ENCODE results near the gene TECPR1.

The TECPR1 gene

DNA sequence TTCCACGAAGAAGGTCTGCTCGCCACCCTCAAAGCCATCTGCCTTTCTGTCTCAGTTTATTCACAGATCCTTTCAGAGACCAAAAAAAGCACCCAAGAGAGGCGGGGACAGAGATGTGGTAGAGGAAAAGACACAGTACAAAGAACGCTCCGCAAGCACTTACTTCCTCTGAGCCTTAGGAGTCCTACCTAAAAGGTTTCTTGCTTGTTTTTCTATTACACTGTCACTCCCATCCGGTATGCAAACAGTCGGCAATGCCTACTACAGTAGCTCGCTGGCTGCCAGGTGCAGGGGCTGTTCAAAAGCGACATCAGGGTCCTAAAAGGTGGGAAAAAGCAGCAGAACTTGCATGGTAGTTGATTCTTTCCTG, 816 bp downstream of the TECPR1 start:
- no peaks in the 10 kb centered on the region for H3K36me3 ChIP-seq (replicated peaks)
- DNase-seq (ENCODE audit: low spot score in 2 of 2): no peak
- H3K9me3 ChIP-seq: no peaks in the 10 kb centered on the region
- in situ Hi-C loops (cut with MboI; ENCODE audit: low sequenced_read_pairs): no loop called here
- H3K27me3 ChIP-seq (ENCODE audit: low read depth): no peaks in the 10 kb centered on the region
- no peaks in the 10 kb centered on the region; the same call in 1 of the 2 replicates for H3K4me1 ChIP-seq
- peak overlapping the region; percentile 81 for H3K4me3 ChIP-seq

DNA sequence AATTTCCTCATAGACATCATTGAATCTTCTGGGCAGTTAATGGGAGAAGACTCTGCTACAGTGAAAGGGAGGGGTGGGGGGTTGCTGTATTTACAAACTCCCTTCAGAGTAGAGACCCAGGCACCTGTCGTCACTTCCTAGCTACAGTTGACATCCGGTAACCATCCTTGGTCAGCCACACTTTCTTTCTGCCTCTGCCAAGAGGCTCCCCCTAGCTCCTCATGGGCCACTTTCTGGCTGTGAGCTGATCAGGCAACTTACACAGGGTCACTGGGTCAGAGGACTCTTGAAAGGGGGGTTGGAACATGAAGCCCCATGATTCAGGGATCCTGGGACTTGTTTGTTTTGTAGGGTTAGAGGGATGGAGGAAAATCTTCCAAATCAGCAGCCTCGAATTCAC, 1.2 kb downstream of the TECPR1 start:
- no peak overlapping the region; the same call in 1 of the 2 replicates for H3K4me3 ChIP-seq
- H3K36me3 ChIP-seq (replicated peaks): no peaks in the 10 kb centered on the region
- no peaks in the 10 kb centered on the region for H3K9me3 ChIP-seq
- in situ Hi-C loops (cut with MboI; ENCODE audit: low sequenced_read_pairs): no loop called here
- H3K4me1 ChIP-seq: no peaks in the 10 kb centered on the region; the same call in 1 of the 2 replicates
- H3K27me3 ChIP-seq (ENCODE audit: low read depth): no peaks in the 10 kb centered on the region
- DNase-seq (ENCODE audit: low spot score in 2 of 2): no peak

GRCh38 chr7:98249106-98249505, 2.9 kb downstream of the TECPR1 start:
- H3K4me1 ChIP-seq: no peaks in the 10 kb centered on the region; the same call in 1 of the 2 replicates
- H3K36me3 ChIP-seq (replicated peaks): no peaks in the 10 kb centered on the region
- in situ Hi-C loops (cut with MboI; ENCODE audit: low sequenced_read_pairs): no loop called here
- H3K9me3 ChIP-seq: no peaks in the 10 kb centered on the region
- DNase-seq (ENCODE audit: low spot score in 2 of 2): no peak
- H3K4me3 ChIP-seq: no peak overlapping the region
- no peaks in the 10 kb centered on the region for H3K27me3 ChIP-seq (ENCODE audit: low read depth)

- Histone ChIP-seq H3K4me3 (no peak overlapping the region), H3K4me1 (no peaks in the 10 kb centered on the region; the same call in 1 of the 2 replicates), H3K9me3 (no peaks in the 10 kb centered on the region), H3K36me3 (replicated peaks) (no peaks in the 10 kb centered on the region), H3K27me3 (ENCODE audit: low read depth) (no peaks in the 10 kb centered on the region)
- DNase-seq (ENCODE audit: low spot score in 2 of 2): no peak
- in situ Hi-C loops (cut with MboI; ENCODE audit: low sequenced_read_pairs): no loop called here
These were observed 3.9 kb downstream of the TECPR1 start for GRCh38 chr7:98248156-98248555.

- no peaks in the 10 kb centered on the region for H3K36me3 ChIP-seq (replicated peaks)
- DNase-seq (ENCODE audit: low spot score in 2 of 2): no peak
- in situ Hi-C loops (cut with MboI; ENCODE audit: low sequenced_read_pairs): no loop called here
- H3K4me1 ChIP-seq: no peaks in the 10 kb centered on the region
- no peaks in the 10 kb centered on the region for H3K27me3 ChIP-seq (ENCODE audit: low read depth)
- H3K9me3 ChIP-seq: no peaks in the 10 kb centered on the region
- H3K4me3 ChIP-seq: no peak overlapping the region
These were observed 7.2 kb downstream of the TECPR1 start for GRCh38 chr7:98244871-98245270.

DNA sequence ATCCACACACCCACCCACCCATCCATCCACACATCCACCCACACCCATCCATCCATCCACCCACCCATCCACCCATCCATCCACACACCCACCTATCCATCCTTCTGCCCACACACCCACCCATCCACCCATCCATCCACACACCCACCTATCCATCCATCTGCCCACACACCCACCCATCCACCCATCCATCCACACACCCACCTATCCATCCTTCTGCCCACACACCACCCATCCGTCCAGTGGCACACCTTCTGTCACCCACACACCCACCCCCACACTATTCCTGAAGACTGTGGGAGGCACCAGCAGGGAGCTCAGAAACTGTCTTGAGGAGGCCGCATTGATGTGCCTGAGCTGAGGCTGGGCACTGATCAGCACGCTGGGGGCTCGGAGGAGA, 9.1 kb downstream of the TECPR1 start:
- Histone ChIP-seq H3K4me1 (no peaks in the 10 kb centered on the region), H3K9me3 (no peaks in the 10 kb centered on the region), H3K4me3 (no peak overlapping the region), H3K27me3 (ENCODE audit: low read depth) (no peaks in the 10 kb centered on the region), H3K36me3 (replicated peaks) (no peaks in the 10 kb centered on the region)
- no peak for DNase-seq (ENCODE audit: low spot score in 2 of 2)
- in situ Hi-C loops (cut with MboI; ENCODE audit: low sequenced_read_pairs): no loop called here

- no peaks in the 10 kb centered on the region for H3K4me1 ChIP-seq
- no peak for DNase-seq (ENCODE audit: low spot score in 2 of 2)
- H3K27me3 ChIP-seq (ENCODE audit: low read depth): no peaks in the 10 kb centered on the region
- H3K36me3 ChIP-seq (replicated peaks): no peaks in the 10 kb centered on the region
- H3K4me3 ChIP-seq: no peak overlapping the region
- H3K9me3 ChIP-seq: no peaks in the 10 kb centered on the region
- in situ Hi-C loops (cut with MboI; ENCODE audit: low sequenced_read_pairs): no loop called here
These were observed 9.7 kb downstream of the TECPR1 start for GRCh38 chr7:98242342-98242741.

- in situ Hi-C loops (cut with MboI; ENCODE audit: low sequenced_read_pairs): no loop called here
- H3K4me3 ChIP-seq: no peak overlapping the region
- H3K36me3 ChIP-seq (replicated peaks): no peaks in the 10 kb centered on the region
These were observed 10.3 kb downstream of the TECPR1 start for GRCh38 chr7:98241674-98242241.

DNA sequence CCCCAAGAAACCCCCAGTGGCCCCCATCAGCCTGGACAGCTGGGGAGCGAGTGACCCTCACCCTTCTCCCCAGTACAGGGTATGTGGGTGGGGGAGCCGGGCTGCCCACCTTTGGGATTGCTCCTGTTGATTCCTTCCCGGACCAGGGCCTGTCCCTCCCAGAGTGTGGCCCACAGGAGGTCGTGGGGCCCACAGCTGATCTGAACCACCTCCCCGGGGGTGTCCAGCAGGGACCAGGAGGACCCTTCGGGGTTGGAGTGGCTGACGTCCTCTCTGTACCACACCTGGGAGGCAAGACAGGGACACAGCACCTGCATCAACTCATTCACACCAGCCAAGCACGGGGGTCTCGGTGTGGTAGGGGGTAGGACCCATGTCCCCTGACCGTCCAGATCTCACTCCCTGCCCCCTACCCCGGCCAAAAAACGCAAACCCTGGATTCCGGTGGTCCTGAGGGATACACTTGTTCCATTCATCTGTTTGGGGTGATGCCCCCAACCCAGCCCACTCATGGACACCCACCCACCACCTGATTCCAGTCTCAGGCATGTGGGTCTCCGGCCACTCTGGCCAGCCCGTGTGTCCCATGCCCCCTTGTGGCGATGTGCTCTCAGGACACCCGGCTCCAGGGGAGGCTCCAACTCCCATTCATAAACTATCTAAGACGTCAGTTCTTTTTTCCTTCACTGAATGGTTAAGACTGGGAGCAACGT, 10.9 kb downstream of the TECPR1 start:
- H3K36me3 ChIP-seq (replicated peaks): no peaks in the 10 kb centered on the region
- DNase-seq (ENCODE audit: low spot score in 2 of 2): peak in 1 of 2 experiments; percentile 75
- no peaks in the 10 kb centered on the region for H3K9me3 ChIP-seq
- H3K27me3 ChIP-seq (ENCODE audit: low read depth): no peaks in the 10 kb centered on the region
- in situ Hi-C loops (cut with MboI; ENCODE audit: low sequenced_read_pairs): no loop called here
- no peaks in the 10 kb centered on the region for H3K4me1 ChIP-seq
- no peak overlapping the region for H3K4me3 ChIP-seq

More at GRCh38 chr7:98241674-98242241, 10.3 kb downstream of the TECPR1 start:
- H3K27me3 ChIP-seq (ENCODE audit: low read depth): no peaks in the 10 kb centered on the region
- no peaks in the 10 kb centered on the region for H3K9me3 ChIP-seq
- no peak for DNase-seq (ENCODE audit: low spot score in 2 of 2)
- no peaks in the 10 kb centered on the region for H3K4me1 ChIP-seq

- no peak overlapping the region for H3K4me3 ChIP-seq
- H3K36me3 ChIP-seq (replicated peaks): no peaks in the 10 kb centered on the region
- H3K27me3 ChIP-seq (ENCODE audit: low read depth): no peaks in the 10 kb centered on the region
- H3K9me3 ChIP-seq: no peaks in the 10 kb centered on the region
- in situ Hi-C loops (cut with MboI; ENCODE audit: low sequenced_read_pairs): no loop called here
- DNase-seq (ENCODE audit: low spot score in 2 of 2): no peak
- no peaks in the 10 kb centered on the region for H3K4me1 ChIP-seq
These were observed 13.1 kb downstream of the TECPR1 start for GRCh38 chr7:98238976-98239375.

DNA sequence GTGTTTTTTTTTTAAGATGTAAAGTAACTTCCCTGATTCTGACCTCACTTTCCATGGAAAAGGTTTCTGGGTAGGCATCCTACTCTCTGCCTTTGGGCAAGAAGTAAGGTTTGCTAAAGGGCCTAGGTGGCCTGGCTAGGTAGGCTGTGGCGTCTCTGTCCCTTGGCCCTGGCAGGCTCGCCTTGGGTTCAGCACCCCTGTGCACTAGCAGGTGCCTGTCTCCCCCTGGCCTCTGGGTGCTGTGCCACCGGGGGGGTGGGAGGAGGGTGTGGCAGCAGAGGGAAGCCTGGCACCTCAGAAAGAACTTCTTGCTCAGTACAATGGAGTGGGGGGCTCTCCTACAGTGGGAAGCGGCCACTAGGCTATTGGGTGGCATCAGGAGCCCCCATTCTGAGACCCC, 14.0 kb downstream of the TECPR1 start:
- Histone ChIP-seq H3K9me3 (no peaks in the 10 kb centered on the region), H3K27me3 (ENCODE audit: low read depth) (no peaks in the 10 kb centered on the region), H3K4me1 (no peaks in the 10 kb centered on the region), H3K36me3 (replicated peaks) (no peaks in the 10 kb centered on the region), H3K4me3 (no peak overlapping the region)
- in situ Hi-C loops (cut with MboI; ENCODE audit: low sequenced_read_pairs): no loop called here
- no peak for DNase-seq (ENCODE audit: low spot score in 2 of 2)

- in situ Hi-C loops (cut with MboI; ENCODE audit: low sequenced_read_pairs): no loop called here
- DNase-seq (ENCODE audit: low spot score in 2 of 2): no peak
These were observed 15.5 kb downstream of the TECPR1 start for GRCh38 chr7:98236355-98237185.

GRCh38 chr7:98235901-98236300, 16.1 kb downstream of the TECPR1 start:
- in situ Hi-C loops (cut with MboI; ENCODE audit: low sequenced_read_pairs): no loop called here
- Histone ChIP-seq H3K36me3 (replicated peaks) (no peaks in the 10 kb centered on the region), H3K27me3 (ENCODE audit: low read depth) (no peaks in the 10 kb centered on the region), H3K4me3 (no peak overlapping the region), H3K4me1 (no peaks in the 10 kb centered on the region), H3K9me3 (no peaks in the 10 kb centered on the region)
- DNase-seq (ENCODE audit: low spot score in 2 of 2): no peak

More at GRCh38 chr7:98236355-98237185, 15.5 kb downstream of the TECPR1 start:
- H3K27me3 ChIP-seq (ENCODE audit: low read depth): no peaks in the 10 kb centered on the region
- H3K4me3 ChIP-seq: no peak overlapping the region
- no peaks in the 10 kb centered on the region for H3K36me3 ChIP-seq (replicated peaks)
- H3K9me3 ChIP-seq: no peaks in the 10 kb centered on the region
- no peaks in the 10 kb centered on the region for H3K4me1 ChIP-seq
